NCI-H345 (cell line): ENCODE results near the gene RFTN2.
A peak's percentile ranks its signal among the peaks of the same experiment; 100 is the strongest.
"Not testable (repeated sequence)": the region's sequence is repeated elsewhere in the genome, so short reads cannot be mapped to it uniquely, and the experiment has no call there.

Experiments used
- DNase-seq: peaks from one replicate; lab custom pipeline; 2025; lab: John Stamatoyannopoulos, UW

RFTN2 gene

GRCh38 chr2:197674591-197674990 lies 796 bp downstream of the RFTN2 start:
- DNase-seq = no peak

GRCh38 chr2:197674060-197674459 lies 1.3 kb downstream of the RFTN2 start:
- no peak for DNase-seq

- no peak for DNase-seq
Measured at GRCh38 chr2:197673606-197674005, 1.8 kb downstream of the RFTN2 start.

DNA sequence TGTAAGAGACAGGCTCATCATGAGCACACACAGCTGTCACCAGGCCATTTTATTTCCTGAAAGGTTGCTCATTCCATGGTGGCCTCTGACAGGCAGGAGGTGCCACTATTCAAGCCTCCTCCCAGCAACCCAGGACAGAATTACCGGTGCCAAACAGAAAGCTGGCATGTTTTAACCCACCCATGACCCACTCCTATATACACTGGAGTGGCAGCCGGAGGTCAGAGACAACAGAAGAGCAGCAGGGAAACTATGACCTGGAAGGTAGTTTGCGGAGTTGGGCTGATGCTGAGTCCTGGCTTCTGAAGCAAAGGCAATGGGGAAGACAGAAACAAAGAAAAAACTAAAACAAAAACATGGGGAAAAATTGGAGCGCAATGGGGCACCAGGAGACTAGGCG lies 2.3 kb downstream of the RFTN2 start:
- no peak for DNase-seq

GRCh38 chr2:197672371-197672893 lies 3.0 kb downstream of the RFTN2 start:
- no peak for DNase-seq

DNA sequence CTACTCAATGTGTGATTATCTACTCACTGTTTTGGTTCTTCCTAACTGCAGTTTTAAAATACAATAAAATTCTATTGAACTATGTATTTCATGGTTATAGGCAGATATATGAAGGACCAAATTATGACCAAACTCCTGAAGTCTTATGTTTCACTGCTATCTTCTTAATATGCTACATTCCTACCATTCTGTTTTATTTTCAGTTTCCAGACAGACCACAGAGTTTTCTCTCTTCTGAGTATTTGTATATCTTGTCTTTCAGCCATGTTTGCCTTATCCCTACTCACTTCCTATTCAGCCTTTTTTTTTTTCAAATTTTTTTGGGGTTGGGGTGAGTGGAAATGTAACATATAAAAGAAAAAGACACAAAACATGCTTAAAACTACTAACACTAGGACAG lies 6.3 kb downstream of the RFTN2 start:
- DNase-seq = no peak

GRCh38 chr2:197668296-197668695 lies 7.1 kb downstream of the RFTN2 start:
- no peak for DNase-seq

- no peak for DNase-seq
Measured at GRCh38 chr2:197666277-197666676, 9.1 kb downstream of the RFTN2 start.

DNA sequence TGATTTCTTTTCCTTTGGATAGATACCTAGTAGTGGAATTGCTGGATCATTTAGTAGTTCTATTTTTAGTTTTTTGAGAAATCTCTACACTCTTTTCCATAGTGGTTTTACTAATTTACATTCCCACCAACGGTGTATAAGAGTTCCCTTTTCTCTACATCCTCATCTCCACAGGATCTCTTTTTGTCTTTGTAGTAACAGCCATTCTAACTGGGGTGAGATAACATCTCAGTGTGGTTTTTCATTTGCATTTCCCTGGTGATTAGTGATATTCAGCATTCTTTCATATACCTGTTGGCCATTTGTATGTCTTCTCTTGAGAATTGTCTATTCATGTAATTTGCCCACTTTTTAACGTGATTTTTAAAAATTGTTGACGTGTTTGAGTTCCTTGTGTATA lies 13.8 kb downstream of the RFTN2 start:
- DNase-seq = no peak

- no peak for DNase-seq
Measured at GRCh38 chr2:197657562-197657961, 17.8 kb downstream of the RFTN2 start.

GRCh38 chr2:197647961-197648690 lies 27.3 kb downstream of the RFTN2 start:
- no peak for DNase-seq

- no peak for DNase-seq
Measured at GRCh38 chr2:197641666-197642065, 33.7 kb downstream of the RFTN2 start.

- DNase-seq = not testable (repeated sequence)
Measured at GRCh38 chr2:197640571-197641122, 34.7 kb downstream of the RFTN2 start.

DNA sequence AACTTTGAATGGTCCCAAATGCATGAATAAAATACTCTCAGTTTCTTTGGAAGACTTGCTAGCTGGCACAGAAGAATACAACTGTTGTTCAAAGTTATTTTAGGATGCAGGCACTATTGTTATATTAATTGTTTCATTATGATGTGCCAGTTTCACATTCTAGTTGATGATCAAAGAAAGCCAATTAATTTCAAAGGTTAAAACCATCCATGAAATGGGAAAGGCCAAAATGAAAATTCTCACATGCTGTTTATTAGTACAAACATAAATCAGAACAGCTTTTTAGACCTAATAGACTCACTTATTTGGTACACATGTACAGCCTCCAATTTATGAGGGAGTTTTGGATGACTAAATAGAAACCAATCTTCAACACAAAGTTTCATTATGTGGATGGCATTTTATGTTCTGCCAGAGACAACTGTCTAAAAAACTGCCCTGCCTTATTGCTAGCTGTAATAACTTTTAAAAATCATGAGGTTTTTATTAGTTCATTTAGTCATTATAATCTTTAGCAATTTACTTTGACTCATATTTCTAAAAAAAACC lies 42.2 kb downstream of the RFTN2 start:
- DNase-seq = no peak

DNA sequence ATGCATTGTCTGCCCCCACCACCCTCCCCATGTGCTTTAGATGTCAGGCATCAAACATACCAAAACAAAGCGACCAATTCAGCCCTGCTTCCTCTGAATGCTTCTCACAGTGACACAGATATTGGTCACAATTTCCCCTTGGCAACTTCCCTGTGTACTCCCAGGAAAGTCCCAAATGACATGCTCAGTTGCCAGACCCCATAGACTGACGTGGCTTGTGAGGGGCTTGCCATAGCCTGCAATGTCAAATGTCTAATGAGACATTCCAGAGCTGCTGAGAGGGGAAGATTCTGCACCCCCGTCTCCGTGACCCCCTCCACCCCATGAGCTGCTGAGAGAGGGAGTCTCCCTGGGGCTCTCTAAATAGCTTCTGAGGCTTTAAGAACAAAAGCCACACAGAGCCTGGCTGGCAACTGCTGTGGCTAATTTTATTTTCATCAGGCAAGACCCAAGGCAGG lies 47.3 kb downstream of the RFTN2 start:
- no peak for DNase-seq

DNA sequence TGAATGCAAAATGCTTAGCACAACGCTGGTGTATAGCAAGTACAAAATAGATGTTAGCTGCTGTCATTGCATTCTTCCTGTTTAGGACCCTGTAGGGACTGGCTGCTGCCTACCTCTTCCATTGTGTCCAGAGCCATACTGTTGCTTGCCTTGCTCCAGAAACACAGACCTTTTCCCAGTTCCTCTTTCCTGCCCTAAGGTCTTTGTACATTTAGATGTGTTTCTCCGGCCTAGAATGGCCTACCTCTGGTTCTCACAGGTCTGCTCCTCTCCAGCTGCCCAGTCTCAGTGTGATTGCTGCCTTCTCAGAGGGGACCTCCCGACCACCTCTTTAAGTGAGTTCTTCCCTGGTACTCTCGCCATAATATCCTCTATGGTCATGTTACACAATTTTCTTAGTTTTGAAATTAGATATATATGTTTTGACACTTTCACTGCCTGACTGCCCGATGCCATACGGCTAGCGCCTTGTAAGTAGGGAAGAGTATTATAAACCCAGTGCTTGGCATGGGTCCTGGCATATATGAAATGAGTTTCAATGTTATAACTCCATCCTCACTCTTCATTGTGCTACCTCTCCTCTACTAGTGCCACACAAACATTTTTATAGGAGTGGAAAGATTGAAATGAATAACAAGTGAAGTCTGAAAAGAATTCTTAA lies 48.3 kb downstream of the RFTN2 start:
- DNase-seq = no peak

- no peak for DNase-seq
Measured at GRCh38 chr2:197620133-197620532, 55.3 kb downstream of the RFTN2 start.

- DNase-seq = peak; percentile 32
Measured at GRCh38 chr2:197615016-197615652, 60.3 kb downstream of the RFTN2 start.

GRCh38 chr2:197614532-197614931 lies 60.9 kb downstream of the RFTN2 start:
- peak; percentile 62 for DNase-seq

GRCh38 chr2:197613509-197613987 lies 61.8 kb downstream of the RFTN2 start:
- DNase-seq = peak; percentile 90

- no peak for DNase-seq
Measured at GRCh38 chr2:197606180-197606579, 69.2 kb downstream of the RFTN2 start.
